IPS DF 4.7 (cell line): ENCODE results near the gene ZNF391.
"Not testable (repeated sequence)": the region's sequence is repeated elsewhere in the genome, so short reads cannot be mapped to it uniquely, and the experiment has no call there.

Source experiments
- DNase-seq: peaks from one replicate; pipeline ENCODE4 v3.0.0-alpha.2; 2013; ENCODE audit warnings: low spot score; ENCODE audit errors: extremely low read depth

Gene ZNF391

DNA sequence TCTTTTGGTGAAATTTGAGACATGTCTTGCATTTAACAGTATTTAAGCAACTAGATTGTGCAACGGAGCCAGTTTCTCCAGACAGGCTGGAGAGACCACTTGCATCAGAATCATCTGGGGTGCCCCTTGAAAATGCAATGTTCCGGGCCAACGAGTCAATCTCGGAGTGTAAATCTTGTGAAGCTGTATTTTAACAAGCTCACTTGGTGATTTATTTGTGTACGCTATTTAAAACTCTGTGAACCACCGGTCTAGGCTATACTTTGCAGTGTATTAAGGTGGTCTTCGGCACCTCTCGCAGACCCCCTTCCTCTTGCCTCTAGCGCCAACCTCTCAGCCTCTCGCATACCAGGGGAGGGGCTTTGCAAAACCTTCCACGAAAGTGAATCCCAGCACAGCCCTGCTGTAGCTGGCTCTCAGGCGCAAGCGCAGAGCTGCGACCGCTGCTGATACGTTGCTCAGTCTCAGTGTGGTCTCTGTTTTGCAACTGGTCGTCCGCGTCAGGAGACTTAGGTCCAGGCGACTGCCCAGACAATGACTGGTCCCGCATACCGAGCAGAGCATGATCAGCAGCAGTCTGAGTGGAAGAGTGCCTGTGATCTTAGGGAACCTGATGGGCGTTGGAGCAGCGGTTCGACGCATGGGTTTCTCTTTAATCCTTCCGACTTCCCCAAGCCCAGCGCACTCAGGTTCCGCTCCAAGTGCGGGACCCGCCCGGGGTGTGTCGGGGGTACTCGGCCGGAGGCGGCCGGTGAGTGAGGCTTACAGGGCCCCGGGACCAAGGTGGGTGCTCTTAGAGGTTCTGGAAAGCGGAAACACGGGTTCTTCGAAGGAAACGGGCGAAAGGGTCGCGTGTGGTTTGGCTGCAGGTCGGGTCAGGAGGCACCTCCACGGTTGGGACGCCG, at the start of gene ZNF391:
Gene ZNF391, plus strand, starts transcription at position 467 of the 905 bp plus-strand sequence. CDS start 11,612 bp downstream, outside the sequence.
- DNase-seq = peak; percentile 72

DNA sequence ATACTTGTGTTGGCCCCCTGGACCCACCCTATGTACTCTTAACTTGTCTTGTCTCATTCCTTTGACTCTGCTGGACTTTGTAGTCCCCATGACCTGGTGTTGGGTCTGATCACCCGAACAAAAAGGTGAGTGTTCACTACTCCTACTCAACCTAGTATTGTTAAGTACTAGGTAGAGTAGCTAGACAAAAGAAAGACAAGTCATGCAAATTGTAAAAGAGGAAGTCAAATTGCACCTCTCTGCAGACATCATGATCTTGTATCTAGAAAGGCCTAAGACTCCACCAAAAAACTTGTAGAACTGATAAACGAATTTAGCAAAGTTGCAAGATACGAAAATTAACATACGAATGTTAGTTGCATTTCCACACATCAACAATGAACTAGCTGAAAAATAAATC, 35.7 kb upstream of the ZNF391 start:
- DNase-seq = no peak

DNA sequence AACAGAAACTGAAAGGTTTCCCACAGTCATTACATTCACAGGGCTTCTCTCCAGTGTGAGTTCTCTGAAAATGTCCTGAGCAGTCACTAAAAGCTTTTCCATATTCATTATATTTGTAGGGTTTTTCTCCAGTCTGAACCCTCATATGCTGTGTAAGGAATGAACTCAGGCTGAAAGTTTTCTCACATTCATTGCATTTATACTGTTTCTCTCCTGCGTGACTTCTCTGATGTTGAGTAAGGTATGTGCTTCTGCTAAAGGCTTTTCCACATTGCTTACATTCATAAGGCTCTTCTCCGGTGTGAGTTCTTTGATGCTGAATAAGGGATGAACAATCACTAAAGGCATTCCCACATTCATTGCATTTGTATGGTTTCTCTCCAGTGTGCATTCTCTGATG, 29.8 kb upstream of the ZNF391 start:
- DNase-seq = no peak

DNA sequence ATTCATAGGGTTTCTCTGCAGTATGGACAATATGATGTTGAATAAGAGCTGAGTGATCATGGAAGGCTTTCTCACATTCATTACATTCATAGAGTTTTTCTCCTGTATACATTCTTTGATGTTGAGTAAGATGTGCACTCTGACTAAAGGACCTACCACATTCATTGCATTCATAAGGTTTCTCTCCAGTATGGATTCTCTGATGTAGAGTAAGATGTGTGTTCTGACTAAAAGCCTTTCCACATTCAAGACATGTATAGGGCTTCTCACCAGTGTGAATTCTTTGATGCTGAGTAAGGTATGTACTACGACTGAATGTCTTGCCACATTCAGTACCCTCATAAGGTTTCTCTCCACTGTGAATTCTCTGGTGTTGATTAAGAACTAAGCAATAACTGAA, 29.3 kb upstream of the ZNF391 start:
- DNase-seq = no peak

DNA sequence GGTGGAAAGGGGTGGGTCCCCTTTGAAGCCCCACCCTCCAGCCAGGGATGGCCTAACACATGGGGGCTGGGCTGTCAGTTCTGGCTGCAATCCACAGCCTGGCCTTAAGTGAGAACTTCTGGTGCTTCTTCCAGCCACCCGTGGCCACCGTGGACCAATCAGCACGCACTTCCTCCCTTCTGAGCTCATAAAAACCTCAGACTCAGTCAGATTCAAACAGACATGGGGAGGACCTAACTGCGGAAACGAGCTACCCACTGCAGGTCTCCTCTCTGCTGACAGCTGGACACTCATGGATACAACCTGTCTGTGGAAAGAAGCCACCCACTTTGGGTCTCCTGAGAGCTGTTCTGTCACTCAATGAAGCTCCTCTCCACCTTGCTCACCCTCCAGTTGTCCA, 20.4 kb upstream of the ZNF391 start:
- no peak for DNase-seq

DNA sequence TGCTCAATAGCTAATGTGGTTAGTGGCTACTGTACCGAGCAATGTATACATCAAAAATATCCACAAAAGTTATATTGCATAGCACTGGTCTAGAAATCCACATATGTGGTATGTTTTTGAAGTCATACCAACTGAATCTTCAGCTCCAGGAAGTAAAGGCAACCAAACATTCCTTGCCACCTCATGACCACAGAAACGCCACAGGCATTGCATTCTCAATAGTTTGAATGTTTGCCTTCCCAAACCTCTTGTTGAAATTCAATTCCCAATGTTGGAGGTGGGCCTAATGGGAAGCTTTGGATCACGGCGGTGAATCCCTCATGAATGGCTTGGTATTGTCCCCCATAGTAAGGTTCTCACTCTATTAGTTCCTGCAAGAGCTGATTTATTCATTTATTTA, 18.2 kb upstream of the ZNF391 start:
- no peak for DNase-seq

DNA sequence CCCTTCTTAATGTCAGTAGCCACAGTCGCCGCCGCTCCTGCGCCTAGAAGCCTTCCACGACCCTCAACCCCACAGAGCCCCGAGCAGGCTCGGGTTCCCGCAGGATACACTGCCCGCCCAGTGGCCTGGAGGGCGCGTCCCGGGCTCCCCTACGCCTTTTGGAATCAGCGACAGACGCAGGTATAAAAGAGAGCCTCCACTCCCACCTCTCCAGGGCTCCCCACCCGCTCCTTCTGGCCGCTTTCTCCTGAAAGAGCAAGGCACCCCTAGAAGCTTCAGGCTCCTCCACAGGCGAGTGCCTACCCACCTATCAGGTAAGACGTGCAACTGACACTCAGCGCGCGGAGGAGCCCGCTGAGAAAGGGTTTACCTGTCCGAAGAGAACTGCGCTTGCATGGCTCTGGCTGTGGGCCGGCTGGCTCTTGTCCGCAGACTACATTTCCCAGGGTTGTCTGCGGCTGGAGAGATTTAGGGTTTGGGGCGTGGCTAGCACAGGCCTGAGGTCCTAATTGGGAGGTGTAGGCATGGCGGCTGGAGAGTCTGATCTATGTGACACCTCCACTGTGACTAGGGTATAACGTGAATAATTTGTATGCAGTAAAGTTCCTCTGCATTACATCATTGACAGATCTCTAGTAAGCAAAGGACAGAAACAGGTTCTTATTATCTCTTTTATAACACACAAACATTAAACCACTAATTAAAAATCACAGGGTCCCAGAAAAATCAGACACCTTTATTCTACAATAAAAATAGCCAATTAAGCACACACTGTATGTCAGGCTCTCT, 13.5 kb upstream of the ZNF391 start:
- DNase-seq = peak; percentile 64

DNA sequence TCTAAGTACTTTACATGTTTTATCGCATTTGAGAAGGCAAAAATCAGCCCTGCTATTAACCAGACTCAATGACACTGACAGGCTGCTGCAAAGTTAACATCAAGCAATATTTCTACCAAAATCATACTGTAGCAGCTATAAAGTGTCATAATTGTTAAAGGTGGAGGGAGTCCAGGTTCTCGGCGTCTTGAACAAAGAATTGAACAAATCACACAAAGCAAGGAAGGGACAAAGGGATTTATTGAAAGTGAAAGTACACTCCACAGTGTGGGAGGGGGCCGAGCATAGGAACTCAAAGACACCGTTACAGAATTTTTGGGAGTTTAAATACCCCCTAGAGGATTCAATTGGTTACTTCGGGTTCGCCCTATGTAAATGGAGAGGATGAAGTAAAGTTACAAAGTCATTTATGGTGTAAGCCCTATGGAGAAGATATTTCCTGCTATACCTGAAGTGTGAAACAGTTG, 12.9 kb upstream of the ZNF391 start:
- DNase-seq = no peak

DNA sequence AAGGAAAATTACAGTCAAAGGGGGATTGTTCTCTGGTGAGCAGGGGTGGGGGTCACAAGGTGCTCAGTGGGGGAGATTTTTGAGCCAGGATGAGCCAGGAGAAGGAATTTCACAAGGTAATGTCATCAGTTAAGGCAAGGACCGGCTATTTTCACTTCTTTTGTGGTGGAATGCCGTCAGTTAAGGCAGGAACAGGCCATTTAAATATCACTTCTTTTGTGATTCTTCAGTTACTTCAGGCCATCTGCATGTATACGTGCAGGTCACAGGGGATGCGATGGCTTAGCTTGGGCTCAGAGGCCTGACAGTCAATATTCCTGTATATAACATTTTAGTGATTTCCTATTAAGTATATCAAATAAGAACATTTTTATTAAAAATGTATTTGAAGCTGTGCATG, 10.2 kb upstream of the ZNF391 start:
- DNase-seq = not testable (repeated sequence)

DNA sequence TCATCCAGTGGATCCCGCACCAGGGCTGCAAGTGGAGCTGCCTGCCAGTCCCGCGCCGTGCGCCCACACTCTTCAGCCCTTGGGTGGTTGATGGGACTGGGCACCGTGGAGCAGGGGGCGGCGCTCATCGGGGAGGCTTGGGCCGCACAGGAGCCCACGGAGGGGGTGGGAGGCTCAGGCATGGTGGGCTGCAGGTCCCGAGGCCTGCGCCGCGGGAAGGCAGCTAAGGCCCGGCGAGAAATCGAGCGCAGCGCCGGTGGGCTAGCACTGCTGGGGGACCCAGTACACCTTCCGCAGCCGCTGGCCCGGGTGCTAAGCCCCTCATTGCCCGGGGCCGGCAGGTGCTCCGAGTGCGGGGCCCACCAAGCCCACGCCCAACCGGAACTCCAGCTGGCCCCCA, 7.6 kb upstream of the ZNF391 start:
- not testable (repeated sequence) for DNase-seq

DNA sequence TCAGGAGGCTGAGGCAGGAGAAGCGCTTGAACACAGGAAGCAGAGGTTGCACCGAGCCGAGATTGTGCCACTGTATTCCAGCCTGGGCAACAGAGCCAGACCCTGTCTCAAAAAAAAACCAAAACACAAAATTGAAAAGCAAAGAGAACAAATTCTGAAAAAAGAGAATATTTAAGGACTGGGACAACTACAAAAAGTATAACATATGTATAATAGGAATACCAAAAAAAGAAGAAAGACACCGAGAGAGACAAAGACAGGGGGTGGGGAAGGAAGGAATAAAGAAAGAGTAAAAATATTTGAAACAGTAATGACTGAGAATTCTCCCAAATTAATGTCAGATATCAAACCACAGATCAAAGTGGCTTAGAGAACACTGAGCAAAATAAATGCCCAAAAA, 5.5 kb upstream of the ZNF391 start:
- DNase-seq = no peak

DNA sequence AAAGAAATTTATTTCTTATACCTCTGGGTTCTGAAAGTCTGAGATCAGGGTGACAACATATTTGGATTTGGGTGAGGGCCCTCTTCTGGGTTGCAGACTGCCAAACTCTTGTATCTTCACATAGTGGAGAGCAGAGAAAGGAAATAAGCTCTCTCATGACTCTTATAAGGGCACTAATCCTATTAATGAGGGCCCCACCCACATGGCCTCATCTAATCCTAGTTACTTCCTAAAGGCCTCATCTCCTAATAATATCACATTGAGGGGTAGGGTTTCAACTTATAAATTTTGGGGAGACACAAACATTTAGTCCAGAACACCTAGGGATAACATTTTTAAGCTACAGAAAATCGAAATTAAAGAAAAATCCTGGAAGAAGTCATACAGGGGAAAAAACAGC, 5.1 kb upstream of the ZNF391 start:
- no peak for DNase-seq

DNA sequence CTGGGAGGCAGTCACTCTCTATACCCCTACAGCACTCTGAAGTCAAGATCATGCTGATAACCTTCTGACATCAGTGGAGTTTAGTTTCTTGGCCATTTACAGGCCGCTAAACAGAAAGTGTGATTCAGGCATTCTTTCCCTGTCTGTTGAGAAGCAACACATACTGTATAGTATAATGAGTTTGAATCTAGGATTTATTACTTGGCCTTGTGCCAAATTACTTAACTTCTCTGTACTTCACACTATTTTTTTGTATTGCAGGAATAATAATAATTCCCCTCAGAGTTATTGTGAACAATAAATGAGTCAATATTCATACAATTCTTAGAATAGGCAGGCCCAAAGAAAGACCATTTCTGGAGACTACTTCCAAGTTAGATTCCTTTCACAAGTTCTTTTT, 4.1 kb downstream of the ZNF391 start:
- no peak for DNase-seq

DNA sequence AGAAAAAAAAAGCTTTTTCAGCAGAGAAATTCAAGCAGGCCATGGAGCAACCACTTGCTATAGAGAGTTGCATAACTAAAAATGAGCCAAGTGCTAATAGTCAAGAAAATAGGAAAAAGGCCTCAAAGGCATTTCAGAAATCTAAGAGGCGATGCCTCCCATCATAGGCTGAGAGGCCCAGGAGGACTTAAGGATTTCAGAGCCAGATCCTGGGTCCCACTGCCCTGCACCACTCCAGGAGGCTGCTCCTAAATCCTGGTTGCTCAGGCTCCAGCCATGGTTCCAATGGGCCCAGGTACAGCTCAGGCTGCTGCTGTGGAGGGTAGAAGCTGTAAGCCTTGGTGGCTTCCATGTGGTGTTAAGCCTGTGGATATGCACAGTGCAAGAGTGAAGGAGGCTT, 5.5 kb downstream of the ZNF391 start:
- DNase-seq = no peak

DNA sequence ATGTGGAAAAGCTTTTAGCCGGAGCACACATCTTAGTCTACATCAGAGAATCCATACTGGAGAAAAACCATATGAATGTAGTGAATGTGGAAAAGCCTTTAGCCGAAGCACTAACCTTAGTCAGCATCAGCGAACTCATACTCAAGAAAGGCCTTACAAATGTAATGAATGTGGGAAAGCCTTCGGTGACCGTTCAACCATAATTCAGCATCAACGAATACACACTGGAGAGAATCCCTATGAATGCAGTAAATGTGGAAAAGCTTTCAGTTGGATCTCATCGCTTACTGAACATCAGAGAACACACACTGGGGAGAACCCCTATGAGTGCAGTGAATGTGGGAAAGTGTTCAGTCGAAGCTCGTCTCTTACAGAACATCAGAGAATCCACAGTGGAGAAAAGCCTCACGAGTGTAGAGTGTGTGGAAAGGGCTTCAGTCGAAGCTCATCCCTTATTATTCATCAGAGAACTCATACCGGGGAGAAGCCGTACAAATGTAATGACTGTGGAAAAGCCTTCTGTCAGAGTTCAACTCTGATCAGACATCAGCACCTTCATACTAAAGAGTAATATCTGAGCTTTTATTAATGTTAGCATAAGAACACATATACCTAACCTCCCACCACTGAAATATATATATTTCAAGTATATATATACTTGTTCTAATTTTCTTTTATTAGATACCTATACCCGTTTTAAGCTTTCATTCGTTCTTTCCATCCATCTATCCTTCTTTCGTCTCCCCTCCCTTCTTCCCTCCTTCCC, 12.5 kb downstream of the ZNF391 start:
- DNase-seq = no peak

DNA sequence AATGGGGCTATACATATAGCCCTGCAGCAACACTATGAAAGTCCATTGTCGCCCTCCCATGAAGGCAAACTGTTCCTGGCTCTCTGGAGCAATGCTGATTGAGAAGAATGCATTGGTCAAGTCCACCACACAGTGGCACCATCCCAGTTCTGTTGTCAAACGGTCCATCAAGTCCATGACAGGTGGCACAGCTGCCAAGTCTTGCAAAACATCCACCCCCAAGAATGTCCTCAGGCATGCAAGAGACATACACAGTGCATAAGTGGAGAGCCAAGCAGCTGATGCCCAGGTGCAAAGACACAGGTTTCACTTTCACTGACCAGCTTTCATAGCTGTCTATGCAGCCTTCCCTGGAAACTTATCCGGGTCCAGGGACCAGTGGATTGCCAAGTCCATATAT, 17.5 kb downstream of the ZNF391 start:
- DNase-seq = no peak

DNA sequence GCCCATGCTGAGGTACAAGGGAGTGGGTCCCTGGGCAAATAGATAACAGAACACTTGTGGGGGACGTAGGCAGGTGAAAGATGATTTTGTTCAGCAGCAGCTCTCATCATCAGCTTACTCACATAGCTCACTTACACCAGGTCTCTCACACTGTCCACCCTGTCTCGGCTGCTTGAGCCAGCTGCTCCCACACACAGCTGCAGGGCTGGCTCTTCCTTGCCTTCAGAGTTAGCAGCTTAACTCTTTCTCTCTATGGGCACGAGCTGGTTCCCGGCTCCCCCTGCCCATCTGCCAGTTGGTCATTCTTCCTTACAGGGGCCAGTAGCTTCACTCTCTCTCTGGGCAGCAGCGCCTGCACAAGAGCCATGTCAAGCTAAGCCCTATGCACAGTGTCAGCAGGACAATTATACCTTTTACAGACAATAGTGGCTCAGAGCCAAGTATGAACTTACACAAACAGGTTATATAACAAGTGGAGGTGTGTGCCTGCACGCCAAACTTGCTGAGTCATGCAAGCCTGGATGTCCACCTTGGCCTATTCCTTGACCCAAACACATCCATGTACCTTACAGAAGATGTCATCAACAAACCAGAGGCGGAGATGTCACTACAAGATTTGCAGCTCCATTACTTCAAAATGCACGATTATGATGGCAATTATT, 18.7 kb downstream of the ZNF391 start:
- DNase-seq = no peak

DNA sequence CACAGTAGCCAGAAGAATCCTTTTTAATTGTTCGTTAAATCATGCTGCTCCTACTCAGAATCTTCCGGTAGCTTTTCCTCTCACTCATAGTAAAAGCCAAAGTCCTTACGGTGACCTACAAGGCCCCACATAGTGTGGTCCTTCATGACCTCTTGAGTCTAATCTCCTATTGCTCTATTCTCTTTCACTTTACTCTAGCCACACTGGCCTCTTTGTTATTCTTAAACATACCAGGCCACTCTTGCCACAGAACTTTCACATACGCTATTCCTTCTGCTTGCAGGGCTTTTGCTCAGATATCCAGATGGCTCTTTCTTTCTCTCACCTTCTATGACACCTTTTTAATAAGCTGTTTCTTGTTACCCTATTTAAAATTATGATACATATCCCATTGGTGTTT, 25.7 kb downstream of the ZNF391 start:
- no peak for DNase-seq

DNA sequence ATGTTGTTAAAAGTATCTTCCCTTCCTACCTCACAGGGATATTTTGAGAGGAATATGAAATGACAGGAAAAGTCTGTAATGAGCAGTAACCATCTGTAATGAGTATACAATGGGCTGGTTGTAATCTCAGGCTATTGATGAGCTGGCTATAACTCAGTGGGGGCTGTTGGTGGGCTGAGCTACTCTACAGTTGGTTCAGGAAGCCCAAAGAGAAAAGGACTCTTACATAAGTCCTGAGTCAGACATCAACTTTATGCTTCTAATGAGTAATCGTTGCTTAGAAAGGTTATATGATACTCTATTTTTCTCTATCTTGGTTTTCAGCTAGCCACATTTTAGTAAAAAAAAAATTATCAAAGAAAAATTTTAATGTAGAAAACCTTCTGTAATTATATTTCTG, 26.4 kb downstream of the ZNF391 start:
- DNase-seq = no peak

DNA sequence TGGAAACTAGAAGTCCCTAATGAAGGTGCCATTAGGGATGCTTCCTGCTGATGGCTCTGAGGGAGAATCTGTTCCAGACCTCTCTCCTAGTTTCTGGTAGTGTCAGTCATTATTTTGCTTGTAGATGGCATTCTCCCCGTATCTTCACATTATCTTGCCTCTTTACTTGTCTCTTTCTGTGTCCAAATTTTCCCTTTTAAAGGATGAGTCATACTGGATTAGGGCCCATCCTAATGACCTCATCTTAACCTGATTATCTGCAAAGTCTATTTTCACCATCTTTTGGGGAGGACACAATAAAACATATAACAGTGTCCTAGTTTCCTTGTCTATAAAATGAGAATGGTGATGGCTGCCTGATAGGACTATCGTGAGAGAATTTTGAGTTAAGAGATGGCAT, 27.3 kb downstream of the ZNF391 start:
- no peak for DNase-seq

DNA sequence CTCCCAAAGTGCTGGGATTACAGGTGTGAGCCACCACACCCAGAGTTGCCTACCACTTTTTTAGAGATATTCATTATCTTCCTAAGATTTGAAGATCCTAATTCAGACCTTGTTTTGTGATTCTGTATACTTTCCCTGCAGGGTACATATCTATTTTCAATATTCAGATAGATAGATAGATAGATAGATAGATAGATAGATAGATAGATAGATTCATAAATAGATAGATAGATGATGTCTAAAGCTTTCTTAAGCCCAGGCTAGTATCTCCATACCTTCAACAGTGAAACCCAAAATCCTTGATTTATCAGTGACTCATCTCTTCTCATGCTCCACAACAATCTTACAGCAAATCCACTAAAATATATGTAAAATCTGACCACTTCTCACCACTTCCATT, 30.8 kb downstream of the ZNF391 start:
- DNase-seq = no peak
